Endothelial cell of umbilical vein (primary cell): ENCODE measurements around the gene HERC5. TPM values are rescaled to one million over a fixed set of nuclear protein-coding genes. Genes with fewer than 3 reads are reported as not detected.

ENCODE experiments used
- BruUV-seq: library from RNA; stranded (reverse); fragments of 400-500 nt; replicated peaks from 2 replicates; lab custom pipeline; 2021; lab: Mats Ljungman, UMichigan
- CTCF ChIA-PET: fragments of 300-600, 350-600 bp; sonication (Branson Sonifier 250); formaldehyde crosslinking; loops from one replicate; lab custom pipeline; 2021; ENCODE audit warnings: antibody characterized with exemption, inconsistent platforms; lab: Charles Lee
- POLR2A ChIA-PET: fragments of 300-600, 350-600 bp; sonication (Branson Sonifier 250); formaldehyde crosslinking; loops from one replicate; lab custom pipeline; 2021; ENCODE audit warnings: antibody characterized with exemption, inconsistent platforms; lab: Charles Lee
- DNase-seq: peaks from one replicate; pipeline ENCODE4 v3.0.0-alpha.2; 2011; ENCODE audit warnings: low read depth, low spot score
- FAIRE-seq: peaks from 2 replicates; lab custom pipeline; 2011; peaks lifted over from hg19 to GRCh38; lab: Jason Lieb, UNC
- H2AFZ ChIP-seq: 2 replicates; pipeline ENCODE4 v1.6.0; 2012; ENCODE audit warnings: low read depth, low read length, control low read depth, inconsistent platforms
- H3K27ac ChIP-seq: 2 replicates; pipeline ENCODE4 v1.5.1; 2011; ENCODE audit warnings: low read depth, mild to moderate bottlenecking, control low read depth, low read length, moderate library complexity; ENCODE audit not compliant: insufficient read depth
- H3K27me3 ChIP-seq, 2 experiments: 2 replicates each; pipeline versions ENCODE4 v1.6.0 to v1.6.1; 2011; ENCODE audit warnings: low read length in 2 of 2, mixed read lengths in 1 of 2; ENCODE audit not compliant: control insufficient read depth in 2 of 2, insufficient read depth in 2 of 2
- H3K36me3 ChIP-seq, 2 experiments: 2 replicates in 1 of 2; 3 replicates in 1 of 2; pipeline ENCODE4 v1.5.1; 2011; ENCODE audit warnings: low read length in 2 of 2, mild to moderate bottlenecking in 1 of 2, moderate library complexity in 1 of 2; ENCODE audit not compliant: control insufficient read depth in 2 of 2, insufficient read depth in 2 of 2; ENCODE audit errors: extremely low read depth in 1 of 2
- H3K4me1 ChIP-seq: 3 replicates; pipeline ENCODE4 v1.5.1; 2011; ENCODE audit warnings: mild to moderate bottlenecking, low read length; ENCODE audit not compliant: control insufficient read depth, insufficient read depth; ENCODE audit errors: extremely low read depth
- H3K4me2 ChIP-seq: 2 replicates; pipeline ENCODE4 v1.6.1; 2011; ENCODE audit warnings: low read length, control low read depth, mixed read lengths; ENCODE audit not compliant: insufficient read depth
- H3K4me3 ChIP-seq, 3 experiments: fragments of 200-600 bp in 1 of 3; sonication (generic), shearing (Covaris generic) in 1 of 3; replicated peaks in 1 of 3; 2 replicates each; pipeline ENCODE4 v1.5.1; 2011 to 2016; ENCODE audit warnings: control low read depth in 3 of 3, low read length in 3 of 3, mild to moderate bottlenecking in 2 of 3, inconsistent platforms in 1 of 3, low read depth in 1 of 3, moderate library complexity in 1 of 3; ENCODE audit not compliant: insufficient read depth in 1 of 3
- H3K79me2 ChIP-seq: 2 replicates; pipeline ENCODE4 v1.6.0; 2012; ENCODE audit warnings: low read length, inconsistent platforms; ENCODE audit not compliant: control insufficient read depth, insufficient read depth
- H3K9ac ChIP-seq: replicated peaks from 2 replicates; pipeline ENCODE3; 2011; ENCODE audit warnings: low read length, control low read depth; ENCODE audit not compliant: insufficient read depth; ENCODE audit errors: extremely low read depth
- H3K9me1 ChIP-seq: replicated peaks from 3 replicates; pipeline ENCODE4 v1.6.0; 2011; ENCODE audit warnings: mild to moderate bottlenecking, low read length; ENCODE audit not compliant: control insufficient read depth, insufficient read depth; ENCODE audit errors: extremely low read depth
- H3K9me3 ChIP-seq: replicated peaks from 2 replicates; pipeline ENCODE4 v1.5.1; 2012; ENCODE audit warnings: low read length, inconsistent platforms; ENCODE audit not compliant: control insufficient read depth, insufficient read depth
- H4K20me1 ChIP-seq: replicated peaks from 2 replicates; pipeline ENCODE3; 2011; ENCODE audit warnings: mild to moderate bottlenecking, low read length; ENCODE audit not compliant: control insufficient read depth, insufficient read depth; ENCODE audit errors: extremely low read depth
- EZH2 ChIP-seq: IDR thresholded peaks from 2 replicates; pipeline ENCODE4 v1.6.1; 2012; ENCODE audit warnings: borderline replicate concordance, low read depth, mild to moderate bottlenecking, moderate library complexity, low read length, inconsistent platforms; ENCODE audit not compliant: severe bottlenecking
- FOS ChIP-seq: IDR thresholded peaks from 2 replicates; pipeline ENCODE4 v1.6.1; 2011; ENCODE audit warnings: mild to moderate bottlenecking, low read length, moderate library complexity, borderline replicate concordance; ENCODE audit not compliant: insufficient read depth
- GATA2 ChIP-seq: IDR thresholded peaks from 2 replicates; pipeline ENCODE4 v1.7.0; 2011; ENCODE audit warnings: low read depth, mild to moderate bottlenecking, moderate library complexity, mixed read lengths, low read length; ENCODE audit not compliant: insufficient read length, insufficient read depth
- JUN ChIP-seq: IDR thresholded peaks from 2 replicates; pipeline ENCODE4 v1.6.1; 2011; ENCODE audit warnings: borderline replicate concordance, low read depth; ENCODE audit not compliant: insufficient read length, insufficient read depth
- MAX ChIP-seq: IDR thresholded peaks from 2 replicates; pipeline ENCODE4 v1.6.1; 2011; ENCODE audit not compliant: insufficient read depth, insufficient read length
- MYC ChIP-seq: IDR thresholded peaks from one replicate; pipeline ENCODE4 v1.6.1; 2011; ENCODE audit warnings: mild to moderate bottlenecking, low read depth, low read length
- POLR2A ChIP-seq: IDR thresholded peaks from 2 replicates; pipeline ENCODE4 v1.6.1; 2012; ENCODE audit warnings: low read depth, mild to moderate bottlenecking, control low read depth, low read length
- POLR2AphosphoS5 ChIP-seq: IDR thresholded peaks from 2 replicates; pipeline ENCODE4 v1.6.1; 2012; ENCODE audit warnings: low read depth, mild to moderate bottlenecking, control low read depth, low read length, moderate library complexity; ENCODE audit not compliant: insufficient read depth
- dilution Hi-C: fragments of 300-500 bp; cut with MboI; formaldehyde crosslinking; loops from one replicate; pipeline ENCODE4 v1.15.0; 2019; ENCODE audit warnings: low sequenced_read_pairs; ENCODE audit not compliant: extremely low pct_ligation_motif_present
- intact Hi-C: fragments of 100-400 bp; cut with micrococcal nuclease; formaldehyde crosslinking; loops from one replicate; pipeline ENCODE4 v1.10.0; 2022
- polyA plus RNA-seq, 4 experiments: library from polyadenylated mRNA; depleted of rRNA in 3 of 4; stranded (reverse) in 3 of 4; unstranded in 1 of 4; fragments of >200 nt; gene quantifications; 2 replicates each; pipeline versions ENCODE4 v1.2.1 to v1.2.3, GENCODE V29; 2011 to 2012; ENCODE audit warnings: missing spikeins in 1 of 4
- total RNA-seq: library from RNA; stranded (reverse); gene quantifications from 2 replicates; pipeline ENCODE4 v1.2.3, GENCODE V29; 2021
- TF ChIP-seq, protein P1 (sequence below), 2 donors: IDR thresholded peaks; 1 replicate in 1 of 2; 2 replicates in 1 of 2; pipeline ENCODE4 v1.5.1; 2011; ENCODE audit warnings: low read length in 2 of 2, mild to moderate bottlenecking in 2 of 2, moderate library complexity in 2 of 2, control low read depth in 1 of 2, inconsistent platforms in 1 of 2, low read depth in 1 of 2; ENCODE audit not compliant: insufficient read depth in 1 of 2; ENCODE audit errors: extremely low read depth in 1 of 2

Gene HERC5
- total and polyA plus RNA-seq, 2 donors (not counting 3 experiments of a cell fraction or from before 2014, with no cell fraction given), result 0.19 to 0.91 TPM

DNA sequence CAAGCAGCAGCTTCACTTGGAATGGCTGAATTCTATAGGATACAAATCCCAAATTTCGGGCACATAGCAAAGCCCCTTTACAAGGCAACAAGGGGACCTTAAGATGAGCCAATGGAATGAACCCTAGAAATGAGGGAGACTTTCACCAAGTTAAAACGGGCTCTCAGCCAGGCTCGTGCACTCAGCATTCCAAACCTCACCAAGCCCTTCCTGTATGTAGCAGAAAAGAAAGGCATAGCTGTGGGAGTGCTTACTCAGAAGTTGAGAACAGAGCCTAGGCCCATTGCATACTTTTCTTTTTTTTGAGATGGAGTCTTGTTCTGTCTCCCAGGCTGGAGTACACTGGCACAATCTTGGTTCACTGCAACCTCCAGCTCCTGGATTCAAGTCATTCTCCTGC, 10.8 kb upstream of the HERC5 start:
- H3K27me3 ChIP-seq, result no peaks in the 10 kb centered on the region
- no peak for FAIRE-seq
- no peaks in the 10 kb centered on the region for H4K20me1 ChIP-seq
- no peaks in the 10 kb centered on the region for H3K4me1 ChIP-seq
- BruUV-seq, result no TSS peak
- dilution Hi-C loops, result no loop called here
- H2AFZ ChIP-seq, result no peak overlapping the region
- H3K9ac ChIP-seq, result no peak overlapping the region
- no peaks in the 10 kb centered on the region for H3K79me2 ChIP-seq
- H3K36me3 ChIP-seq, result no peaks in the 10 kb centered on the region
- intact Hi-C loops, result no loop called here
- no peak overlapping the region for H3K4me2 ChIP-seq
- H3K4me3 ChIP-seq, result no peak overlapping the region
- H3K9me1 ChIP-seq, result no peaks in the 10 kb centered on the region
- H3K9me3 ChIP-seq, result no peaks in the 10 kb centered on the region
- no peak overlapping the region for H3K27ac ChIP-seq
- CTCF ChIA-PET, result interaction anchor here (1.6 kb wide), 1 partner anchor 10 kb away, joined by 6 read pairs; the partner anchor contains the start of gene HERC5
- DNase-seq, result no peak
- TF ChIP-seq GATA2 (no peak), MYC (no peak), FOS (no peak), EZH2 (no peak), POLR2AphosphoS5 (no peak), JUN (no peak), POLR2A (no peak), MAX (no peak)
- TF ChIP-seq, protein P1, sequence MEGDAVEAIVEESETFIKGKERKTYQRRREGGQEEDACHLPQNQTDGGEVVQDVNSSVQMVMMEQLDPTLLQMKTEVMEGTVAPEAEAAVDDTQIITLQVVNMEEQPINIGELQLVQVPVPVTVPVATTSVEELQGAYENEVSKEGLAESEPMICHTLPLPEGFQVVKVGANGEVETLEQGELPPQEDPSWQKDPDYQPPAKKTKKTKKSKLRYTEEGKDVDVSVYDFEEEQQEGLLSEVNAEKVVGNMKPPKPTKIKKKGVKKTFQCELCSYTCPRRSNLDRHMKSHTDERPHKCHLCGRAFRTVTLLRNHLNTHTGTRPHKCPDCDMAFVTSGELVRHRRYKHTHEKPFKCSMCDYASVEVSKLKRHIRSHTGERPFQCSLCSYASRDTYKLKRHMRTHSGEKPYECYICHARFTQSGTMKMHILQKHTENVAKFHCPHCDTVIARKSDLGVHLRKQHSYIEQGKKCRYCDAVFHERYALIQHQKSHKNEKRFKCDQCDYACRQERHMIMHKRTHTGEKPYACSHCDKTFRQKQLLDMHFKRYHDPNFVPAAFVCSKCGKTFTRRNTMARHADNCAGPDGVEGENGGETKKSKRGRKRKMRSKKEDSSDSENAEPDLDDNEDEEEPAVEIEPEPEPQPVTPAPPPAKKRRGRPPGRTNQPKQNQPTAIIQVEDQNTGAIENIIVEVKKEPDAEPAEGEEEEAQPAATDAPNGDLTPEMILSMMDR (IDR thresholded peaks at IDR 0.05; ENCODE audit: extremely low read depth in 1 of 2, insufficient read depth in 1 of 2, low read depth in 1 of 2, low read length in 2 of 2), result no peak
- POLR2A ChIA-PET, result no interaction called here
